GM18867 (cell line): ENCODE data around the gene SSH3.
A peak's percentile ranks its signal among the peaks of the same experiment; 100 is the strongest.
"Not testable (repeated sequence)": the region's sequence is repeated elsewhere in the genome, so short reads cannot be mapped to it uniquely, and the experiment has no call there.

Experiments used
- ATAC-seq: cut with Tn5 transposase; IDR thresholded peaks from one replicate; pipeline ENCODE4 v1.9.1; 2021; ENCODE audit warnings: mild to moderate bottlenecking, moderate library complexity; ENCODE audit not compliant: unreplicated experiment

Gene SSH3

GRCh38 chr11:67310246-67311050, 7.1 kb downstream of the SSH3 start:
- no peak for ATAC-seq

- ATAC-seq: no peak
These were observed 7.8 kb downstream of the SSH3 start for GRCh38 chr11:67311051-67311555.

GRCh38 chr11:67311556-67312082, 8.3 kb downstream of the SSH3 start:
- no peak for ATAC-seq

- ATAC-seq: no peak
These were observed 9.1 kb downstream of the SSH3 start for GRCh38 chr11:67312187-67313021.

GRCh38 chr11:67313125-67313890, 10.0 kb downstream of the SSH3 start:
- no peak for ATAC-seq

- no peak for ATAC-seq
These were observed 10.9 kb downstream of the SSH3 start for GRCh38 chr11:67314218-67314617.

GRCh38 chr11:67315325-67315909, 12.1 kb downstream of the SSH3 start:
- no peak for ATAC-seq

GRCh38 chr11:67316882-67317204, 13.5 kb downstream of the SSH3 start:
- no peak for ATAC-seq

GRCh38 chr11:67317205-67317887, 14.0 kb downstream of the SSH3 start:
- ATAC-seq: peak; percentile 85

GRCh38 chr11:67317888-67318555, 14.7 kb downstream of the SSH3 start:
- no peak for ATAC-seq

- ATAC-seq: not testable (repeated sequence)
These were observed 15.5 kb downstream of the SSH3 start for GRCh38 chr11:67318876-67319275.

GRCh38 chr11:67320011-67320410, 16.7 kb downstream of the SSH3 start:
- no peak for ATAC-seq

GRCh38 chr11:67320691-67321090, 17.4 kb downstream of the SSH3 start:
- ATAC-seq: no peak

- no peak for ATAC-seq
These were observed 18.1 kb downstream of the SSH3 start for GRCh38 chr11:67321313-67321871.

GRCh38 chr11:67322049-67322448, 18.7 kb downstream of the SSH3 start:
- ATAC-seq: no peak

- ATAC-seq: no peak
These were observed 20.2 kb downstream of the SSH3 start for GRCh38 chr11:67323526-67323925.

- no peak for ATAC-seq
These were observed 28.9 kb downstream of the SSH3 start for GRCh38 chr11:67332081-67332691.

GRCh38 chr11:67337257-67337656, 33.9 kb downstream of the SSH3 start:
- ATAC-seq: no peak

- ATAC-seq: no peak
These were observed 40.9 kb downstream of the SSH3 start for GRCh38 chr11:67344264-67344663.
